HFFc6 (cell line): ENCODE data around the gene DOCK3. TPM values are rescaled to one million over a fixed set of nuclear protein-coding genes. Genes with fewer than 3 reads are reported as not detected.
"Not testable (repeated sequence)": the region's sequence is repeated elsewhere in the genome, so short reads cannot be mapped to it uniquely, and the experiment has no call there.

Experiments used
- DNase-seq: peaks from one replicate; pipeline ENCODE4 v3.0.0-alpha.2; 2018
- H3K27ac Mint-ChIP-seq: 2 replicates; pipeline ENCODE4 v1.8.0; 2020; ENCODE audit warnings: mild to moderate bottlenecking, mixed read lengths
- H3K27me3 Mint-ChIP-seq: 2 replicates; pipeline ENCODE4 v1.8.0; 2021; ENCODE audit warnings: mild to moderate bottlenecking, moderate library complexity, mixed read lengths; ENCODE audit not compliant: insufficient read depth
- H3K36me3 Mint-ChIP-seq: 2 replicates; pipeline ENCODE4 v1.8.0; 2021; ENCODE audit warnings: low read depth, mixed read lengths
- H3K4me1 Mint-ChIP-seq: 2 replicates; pipeline ENCODE4 v1.8.0; 2020; ENCODE audit warnings: low read depth, mixed read lengths
- H3K4me3 Mint-ChIP-seq: 2 replicates; pipeline ENCODE4 v1.8.0; 2020; ENCODE audit warnings: mild to moderate bottlenecking, moderate library complexity, mixed read lengths
- H3K9me3 Mint-ChIP-seq: 2 replicates; pipeline ENCODE4 v1.8.0; 2020; ENCODE audit warnings: mild to moderate bottlenecking, mixed read lengths
- total RNA-seq, 6 experiments: library from RNA; stranded (reverse); fragmentation: NEBNext Ultra II Directional; extraction: Animal tissue kit (Norgen Biotek cat#: 25700); gene quantifications; 2 replicates in 1 of 6; 3 replicates in 5 of 6; pipeline ENCODE4 v1.2.3, GENCODE V29; 2021
- TF ChIP-seq, protein P1 (sequence below): fragments of 200-600 bp; sonication (generic); IDR thresholded peaks from 2 replicates; pipeline ENCODE4 v1.5.0; 2021; ENCODE audit warnings: antibody characterized with exemption, mild to moderate bottlenecking

Gene DOCK3
- total RNA-seq, 6 experiments from 2014 or later: 0.14 to 0.26 (median 0.22) TPM

DNA sequence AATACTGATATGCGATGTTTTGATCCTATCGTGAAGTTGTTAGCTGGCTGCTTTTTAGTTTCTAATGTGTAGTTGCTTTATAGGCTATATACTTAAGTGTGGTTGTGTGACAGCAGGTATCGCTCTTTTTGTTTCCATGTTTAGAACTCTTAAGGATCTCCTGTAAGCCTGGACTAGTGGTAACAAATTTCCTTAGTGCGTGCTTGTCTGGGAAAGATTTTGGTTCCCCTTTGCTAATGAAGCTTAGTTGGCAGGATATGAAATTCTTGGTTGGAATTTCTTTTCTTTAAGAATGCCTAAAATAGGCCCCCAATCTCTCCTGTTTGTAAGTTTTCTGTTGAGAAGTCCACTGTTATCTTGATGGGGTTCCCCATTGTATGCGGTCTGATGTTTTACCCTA is 173.6 kb downstream of the DOCK3 start:
- Mint-ChIP-seq H3K9me3 (peaks cover 9% of the 10 kb centered on the region), H3K27me3 (no peaks in the 10 kb centered on the region; the same call in 1 of the 2 replicates), H3K4me1 (no peaks in the 10 kb centered on the region), H3K4me3 (no peak overlapping the region), H3K36me3 (no peaks in the 10 kb centered on the region), H3K27ac (no peak overlapping the region)
- DNase-seq: no peak
- TF ChIP-seq, protein P1, sequence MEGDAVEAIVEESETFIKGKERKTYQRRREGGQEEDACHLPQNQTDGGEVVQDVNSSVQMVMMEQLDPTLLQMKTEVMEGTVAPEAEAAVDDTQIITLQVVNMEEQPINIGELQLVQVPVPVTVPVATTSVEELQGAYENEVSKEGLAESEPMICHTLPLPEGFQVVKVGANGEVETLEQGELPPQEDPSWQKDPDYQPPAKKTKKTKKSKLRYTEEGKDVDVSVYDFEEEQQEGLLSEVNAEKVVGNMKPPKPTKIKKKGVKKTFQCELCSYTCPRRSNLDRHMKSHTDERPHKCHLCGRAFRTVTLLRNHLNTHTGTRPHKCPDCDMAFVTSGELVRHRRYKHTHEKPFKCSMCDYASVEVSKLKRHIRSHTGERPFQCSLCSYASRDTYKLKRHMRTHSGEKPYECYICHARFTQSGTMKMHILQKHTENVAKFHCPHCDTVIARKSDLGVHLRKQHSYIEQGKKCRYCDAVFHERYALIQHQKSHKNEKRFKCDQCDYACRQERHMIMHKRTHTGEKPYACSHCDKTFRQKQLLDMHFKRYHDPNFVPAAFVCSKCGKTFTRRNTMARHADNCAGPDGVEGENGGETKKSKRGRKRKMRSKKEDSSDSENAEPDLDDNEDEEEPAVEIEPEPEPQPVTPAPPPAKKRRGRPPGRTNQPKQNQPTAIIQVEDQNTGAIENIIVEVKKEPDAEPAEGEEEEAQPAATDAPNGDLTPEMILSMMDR: no peak

DNA sequence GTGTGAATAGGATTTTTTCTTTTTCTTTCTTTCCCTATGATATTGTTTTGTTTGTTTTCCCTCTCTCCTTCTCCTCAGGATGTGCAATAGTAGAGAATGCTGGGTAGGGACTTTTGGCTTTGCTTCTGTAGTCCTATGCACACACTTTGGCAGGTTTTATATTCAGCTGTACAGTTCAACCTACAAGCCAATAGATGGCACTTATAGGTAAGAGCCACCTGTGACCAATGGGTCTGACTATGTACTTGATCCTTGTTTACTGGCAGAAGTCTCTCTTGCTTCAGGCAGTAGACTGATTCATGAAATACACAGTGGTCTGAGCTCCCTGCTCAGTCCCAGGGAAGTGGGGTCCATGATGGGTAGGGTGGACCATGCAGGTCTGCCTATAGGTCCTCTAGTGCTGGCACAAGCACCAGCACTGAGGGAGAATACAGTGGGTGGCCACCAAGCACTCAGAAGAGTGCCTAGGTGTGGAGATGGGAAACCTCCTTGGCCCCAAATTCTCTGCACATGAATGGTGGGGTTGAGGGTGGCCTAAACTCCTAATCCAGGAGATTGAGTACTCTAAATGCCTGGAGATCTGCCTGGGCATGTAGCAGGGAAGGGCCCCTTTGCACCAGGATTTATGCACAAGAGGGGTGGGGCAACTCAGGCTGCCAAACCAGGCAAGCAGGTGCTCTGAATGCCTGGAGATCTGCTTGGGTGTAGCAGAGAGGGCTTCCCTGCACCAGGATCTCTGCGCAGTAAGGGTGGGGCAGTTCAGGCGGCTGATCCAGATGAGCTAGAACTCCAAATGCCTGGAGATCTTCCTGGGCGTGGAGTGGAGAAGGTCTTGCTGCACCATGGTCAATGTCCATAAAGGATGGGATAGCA is 176.1 kb downstream of the DOCK3 start:
- H3K36me3 Mint-ChIP-seq: no peaks in the 10 kb centered on the region
- no peak overlapping the region for H3K27ac Mint-ChIP-seq
- H3K4me3 Mint-ChIP-seq: no peak overlapping the region
- DNase-seq: no peak
- no peaks in the 10 kb centered on the region; the same call in 1 of the 2 replicates for H3K27me3 Mint-ChIP-seq
- TF ChIP-seq, protein P1: no peak
- H3K9me3 Mint-ChIP-seq: peaks cover 14% of the 10 kb centered on the region
- H3K4me1 Mint-ChIP-seq: no peaks in the 10 kb centered on the region

DNA sequence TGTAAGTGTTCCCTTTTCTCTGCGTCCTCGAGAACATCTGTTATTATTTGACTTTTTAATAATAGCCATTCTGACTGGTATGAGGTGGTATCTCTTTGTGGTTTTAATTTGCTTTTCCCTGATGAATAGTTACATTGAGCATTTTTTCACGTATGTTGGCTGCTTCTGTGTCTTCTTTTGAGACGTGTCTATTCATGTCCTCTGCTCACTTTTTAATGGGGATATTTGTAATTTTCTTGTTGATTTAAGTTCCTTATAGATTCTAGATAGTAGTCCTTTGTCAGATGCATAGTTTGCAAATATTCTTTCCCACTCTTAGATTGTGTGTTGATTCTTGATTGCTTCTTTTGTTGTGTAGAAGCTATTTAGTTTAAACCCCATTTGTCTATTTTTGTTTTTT is 179.2 kb downstream of the DOCK3 start:
- H3K36me3 Mint-ChIP-seq: no peaks in the 10 kb centered on the region
- TF ChIP-seq, protein P1: no peak
- peaks cover 16% of the 10 kb centered on the region for H3K9me3 Mint-ChIP-seq
- H3K27ac Mint-ChIP-seq: no peak overlapping the region
- no peaks in the 10 kb centered on the region; the same call in 1 of the 2 replicates for H3K27me3 Mint-ChIP-seq
- no peak overlapping the region for H3K4me3 Mint-ChIP-seq
- H3K4me1 Mint-ChIP-seq: no peaks in the 10 kb centered on the region
- no peak for DNase-seq

DNA sequence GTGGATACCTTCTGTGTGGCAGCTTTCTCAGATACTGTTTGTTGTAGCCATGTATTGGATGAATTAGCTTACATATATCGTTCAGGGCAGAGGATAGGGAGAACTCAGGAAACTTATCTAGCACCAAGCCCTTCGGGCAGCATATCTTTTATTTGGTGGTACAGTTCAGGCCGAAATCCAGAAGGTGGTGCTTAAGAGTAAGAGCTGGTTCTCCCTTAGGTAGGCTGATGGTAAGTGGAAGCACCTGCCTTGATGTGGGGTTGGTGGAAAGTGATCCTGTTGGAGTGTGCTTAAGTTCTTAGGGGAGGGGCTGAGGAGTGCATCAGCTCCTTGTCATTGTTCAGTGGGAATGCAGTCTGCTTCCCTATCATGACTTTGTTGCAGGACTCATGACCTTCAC is 187.5 kb downstream of the DOCK3 start:
- no peak for DNase-seq
- H3K9me3 Mint-ChIP-seq: peaks cover 47% of the 10 kb centered on the region
- no peaks in the 10 kb centered on the region; the same call in 1 of the 2 replicates for H3K27me3 Mint-ChIP-seq
- H3K4me1 Mint-ChIP-seq: no peaks in the 10 kb centered on the region
- no peak overlapping the region for H3K4me3 Mint-ChIP-seq
- TF ChIP-seq, protein P1: no peak
- no peak overlapping the region for H3K27ac Mint-ChIP-seq
- no peaks in the 10 kb centered on the region for H3K36me3 Mint-ChIP-seq

DNA sequence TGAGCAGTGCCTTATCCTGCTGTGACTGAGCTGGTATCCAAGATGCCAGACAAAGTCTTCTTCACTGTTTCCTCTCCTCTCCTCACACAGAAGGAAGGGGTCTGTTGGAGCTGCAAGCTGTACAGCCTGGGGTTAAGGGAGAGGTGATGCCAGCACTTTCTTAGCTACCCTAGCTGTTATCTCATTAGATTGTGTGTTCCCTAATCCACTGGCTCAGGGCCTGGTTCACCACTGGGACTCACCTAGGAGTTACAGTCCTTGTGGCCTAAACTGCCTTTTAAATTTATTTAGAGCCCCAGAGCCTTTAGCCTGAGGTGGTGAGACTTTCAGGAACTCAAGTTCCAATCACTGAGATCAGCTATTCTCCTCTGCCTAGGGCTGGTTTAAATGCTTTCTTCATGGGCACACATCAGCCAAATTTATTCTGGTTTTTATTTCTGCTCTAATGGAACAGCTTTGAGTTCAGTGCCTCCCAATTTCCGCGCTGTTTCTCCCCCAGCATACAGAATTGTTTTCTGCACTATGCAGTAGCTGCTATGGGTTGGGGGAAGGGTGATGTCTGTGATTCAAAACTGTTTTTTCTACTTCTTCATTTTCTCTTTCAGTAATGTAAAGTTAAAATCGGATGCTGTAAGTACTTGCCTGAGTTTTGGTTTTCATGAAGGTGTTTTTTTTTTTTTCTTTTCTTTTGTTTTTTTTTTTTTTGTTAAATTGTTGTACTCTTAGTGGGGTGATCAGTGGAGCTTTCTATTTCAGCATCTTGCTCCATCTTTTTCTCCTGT is 198.8 kb downstream of the DOCK3 start:
- Mint-ChIP-seq H3K9me3 (peaks cover 49% of the 10 kb centered on the region), H3K36me3 (0 out of 2 replicates have a peak, but pooled peaks cover 7% of the 10 kb centered on the region), H3K4me1 (no peaks in the 10 kb centered on the region), H3K27ac (no peak overlapping the region), H3K27me3 (no peaks in the 10 kb centered on the region), H3K4me3 (no peak overlapping the region)
- TF ChIP-seq, protein P1: no peak
- DNase-seq: no peak

DNA sequence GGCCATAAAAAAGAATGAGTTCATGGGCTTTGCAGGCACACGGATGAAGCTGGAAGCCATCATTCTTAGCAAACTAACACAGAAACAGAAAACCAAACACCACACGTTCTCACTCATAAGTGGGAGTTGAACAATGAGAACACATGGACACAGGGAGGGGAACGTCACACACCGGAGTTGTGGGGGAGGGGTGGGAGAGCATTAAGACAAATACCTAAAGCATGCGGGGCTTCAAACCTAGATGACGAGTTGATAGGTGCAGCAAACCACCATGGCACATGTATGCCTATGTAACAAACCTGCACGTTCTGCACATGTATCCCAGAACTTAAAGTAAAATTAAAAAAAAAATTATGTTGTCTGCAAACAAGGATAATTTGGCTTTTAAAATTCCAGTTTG is 200.1 kb downstream of the DOCK3 start:
- DNase-seq, H3K36me3 Mint-ChIP-seq, H3K4me3 Mint-ChIP-seq, H3K4me1 Mint-ChIP-seq, H3K27me3 Mint-ChIP-seq, H3K27ac Mint-ChIP-seq: not testable (repeated sequence)
- peaks cover 43% of the 10 kb centered on the region for H3K9me3 Mint-ChIP-seq
